DMS53 treated with DMSO at 0.1 percent for 48 hours (cell line): Measurements from ENCODE around the gene RHEX.
"Not testable (repeated sequence)": the region's sequence is repeated elsewhere in the genome, so short reads cannot be mapped to it uniquely, and the experiment has no call there.

Source experiments
- DNase-seq: peaks from one replicate; lab custom pipeline; 2025; ENCODE audit not compliant: unreplicated experiment; lab: John Stamatoyannopoulos, UW

RHEX gene, protein sequence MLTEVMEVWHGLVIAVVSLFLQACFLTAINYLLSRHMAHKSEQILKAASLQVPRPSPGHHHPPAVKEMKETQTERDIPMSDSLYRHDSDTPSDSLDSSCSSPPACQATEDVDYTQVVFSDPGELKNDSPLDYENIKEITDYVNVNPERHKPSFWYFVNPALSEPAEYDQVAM

DNA sequence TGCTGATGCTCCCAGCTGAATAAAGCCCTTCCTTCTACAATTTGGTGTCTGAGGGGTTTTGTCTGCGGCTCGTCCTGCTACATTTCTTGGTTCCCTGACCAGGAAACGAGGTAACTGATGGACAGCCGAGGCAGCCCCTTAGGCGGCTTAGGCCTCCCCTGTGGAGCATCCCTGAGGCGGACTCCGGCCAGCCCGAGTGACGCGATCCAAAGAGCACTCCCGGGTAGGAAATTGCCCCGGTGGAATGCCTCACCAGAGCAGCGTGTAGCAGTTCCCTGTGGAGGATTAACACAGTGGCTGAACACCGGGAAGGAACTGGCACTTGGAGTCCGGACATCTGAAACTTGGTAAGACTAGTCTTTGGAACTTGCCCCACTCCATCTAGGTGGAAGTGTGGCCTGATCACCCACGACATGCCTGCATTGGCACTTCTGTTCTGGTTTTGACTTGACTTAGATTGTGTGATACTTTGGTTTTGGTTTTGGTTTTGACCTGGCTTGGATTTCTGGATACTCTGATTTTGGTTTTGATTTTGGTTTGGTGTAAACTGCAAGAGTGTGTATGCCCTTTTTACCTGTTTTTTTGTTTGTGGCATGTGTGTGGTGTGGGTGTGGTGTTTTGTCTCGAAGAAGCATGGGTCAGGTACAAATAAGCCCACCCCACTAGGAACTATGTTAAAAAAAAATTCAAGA, at the start of gene RHEX:
Gene RHEX, plus strand, starts transcription at position 255 of the 692 bp plus-strand sequence. CDS start 44,656 bp downstream, outside the sequence.
- DNase-seq, result not testable (repeated sequence)

DNA sequence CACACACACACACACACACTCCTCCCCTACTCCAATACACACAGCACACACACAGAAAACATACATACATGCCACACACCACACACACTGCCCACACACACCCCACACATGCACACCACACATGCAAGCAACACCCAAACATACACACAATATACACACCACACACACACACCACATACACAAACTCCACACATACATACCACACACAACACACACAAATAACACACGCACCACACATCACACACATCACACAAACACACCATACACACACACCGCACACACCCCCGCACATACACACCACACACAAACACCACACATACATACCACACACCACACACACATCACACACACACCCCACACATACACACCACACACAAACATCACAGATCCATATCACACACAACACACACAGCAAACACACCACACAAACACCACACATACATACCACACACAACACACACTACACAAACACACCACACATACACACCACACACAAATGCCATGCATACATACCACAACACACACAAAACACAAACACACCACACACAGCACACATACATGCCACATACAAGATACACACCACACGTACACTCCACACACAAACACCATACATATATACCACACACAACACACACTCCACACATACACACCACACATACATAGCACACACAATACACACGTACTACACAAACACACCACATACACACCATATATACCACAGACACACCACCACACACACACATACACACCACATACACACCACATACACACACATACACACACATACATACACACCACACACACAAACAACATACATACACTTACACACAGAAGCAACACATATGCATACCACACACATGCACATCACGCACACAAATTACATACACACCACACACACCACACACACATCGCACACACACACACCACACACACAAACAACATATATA, 48.8 kb upstream of the RHEX start:
- no peak for DNase-seq

DNA sequence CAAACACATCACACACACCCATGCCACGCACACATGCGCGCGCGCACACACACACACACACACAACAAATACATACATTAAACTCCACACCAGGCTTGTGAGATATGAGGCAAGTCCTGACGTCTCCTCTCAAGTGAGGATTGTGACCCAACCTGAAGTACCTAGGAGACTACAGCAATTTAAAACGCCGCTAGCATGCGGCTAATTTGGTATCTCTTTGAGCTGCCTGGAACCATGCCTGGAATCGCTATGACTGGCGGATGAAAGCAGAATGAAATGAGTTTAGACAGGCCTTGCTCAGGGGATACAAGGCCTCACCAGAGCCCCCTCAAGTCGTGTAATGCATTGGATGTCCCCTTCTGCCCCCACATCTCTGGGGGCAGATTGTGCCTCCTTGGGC, 48.1 kb upstream of the RHEX start:
- DNase-seq, result no peak

DNA sequence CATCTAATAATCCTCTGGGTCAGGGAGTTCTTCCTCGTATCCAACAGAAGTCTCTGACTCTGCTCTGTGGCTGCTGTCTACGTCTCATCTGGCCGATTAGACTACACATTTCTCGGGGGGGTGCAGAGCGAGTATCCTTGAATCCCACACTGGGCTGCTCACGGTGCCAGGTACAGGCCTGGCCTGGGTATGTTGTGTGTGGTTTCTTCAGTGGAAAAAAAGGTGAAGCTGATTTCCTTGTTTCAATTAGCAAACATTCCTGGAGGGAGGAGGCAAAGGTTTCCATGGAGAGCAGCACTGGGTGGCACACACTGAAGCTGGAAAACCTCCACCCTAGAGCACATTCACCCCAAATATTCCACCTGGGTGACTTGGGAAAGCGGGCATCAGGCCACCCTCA, 47.7 kb upstream of the RHEX start:
- no peak for DNase-seq

DNA sequence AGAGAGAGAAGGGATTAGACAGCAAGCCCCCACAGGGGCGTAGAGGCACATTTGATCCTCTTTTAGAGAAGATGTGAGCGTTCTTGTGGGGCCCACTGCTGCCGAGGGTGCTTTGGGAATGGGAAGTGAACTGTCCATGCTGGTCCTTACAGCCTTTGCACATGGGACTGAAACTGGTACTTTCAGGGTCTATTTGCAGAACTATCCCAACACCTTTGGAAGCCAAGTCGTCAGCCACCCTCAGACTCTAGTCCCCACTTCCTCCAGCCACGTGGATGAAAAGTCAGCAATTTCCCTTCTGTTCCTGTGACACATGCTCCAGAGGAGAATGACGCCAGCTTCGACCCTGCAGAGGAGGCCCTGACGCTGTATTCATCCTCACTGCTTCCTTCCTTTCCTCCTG, 47.2 kb upstream of the RHEX start:
- DNase-seq, result no peak

DNA sequence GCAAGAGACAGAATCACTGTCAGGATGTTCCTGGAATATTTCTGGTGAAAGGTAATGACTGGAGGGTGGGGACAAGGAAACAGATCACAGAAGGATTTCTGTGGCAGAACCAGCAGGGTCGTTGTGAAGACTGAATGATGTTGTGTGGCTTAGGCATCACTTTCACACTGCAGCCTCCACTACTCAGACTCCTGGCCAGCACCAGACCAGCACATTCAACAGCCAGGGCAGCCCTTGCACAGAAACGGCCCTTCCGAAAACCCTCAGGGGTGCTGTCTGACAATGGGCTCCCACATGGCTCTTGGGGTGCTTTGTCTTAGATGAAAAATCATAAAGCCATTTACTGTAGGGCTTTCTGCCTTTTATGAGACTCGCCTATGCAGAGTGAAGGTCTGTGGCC, 46.0 kb upstream of the RHEX start:
- no peak for DNase-seq

DNA sequence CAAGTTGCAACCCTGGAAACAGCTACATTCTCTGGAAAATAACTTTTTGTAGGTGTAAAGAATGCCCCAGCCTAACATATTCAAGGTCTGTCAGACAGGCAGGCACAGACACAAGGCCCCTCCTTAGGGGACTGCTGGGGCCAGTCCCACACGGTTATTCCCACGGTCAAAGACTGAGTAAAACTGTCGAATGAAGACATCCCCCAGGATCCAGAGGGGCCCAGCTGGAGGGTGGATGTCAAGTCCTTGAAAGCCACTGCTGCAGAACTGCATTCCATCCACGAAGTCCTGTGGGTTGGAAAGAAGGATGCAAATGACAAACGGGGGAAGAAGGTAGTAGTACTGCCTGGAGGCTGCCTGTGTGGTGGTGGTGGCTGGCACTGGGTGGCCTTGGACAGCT, 42.9 kb upstream of the RHEX start:
- no peak for DNase-seq

DNA sequence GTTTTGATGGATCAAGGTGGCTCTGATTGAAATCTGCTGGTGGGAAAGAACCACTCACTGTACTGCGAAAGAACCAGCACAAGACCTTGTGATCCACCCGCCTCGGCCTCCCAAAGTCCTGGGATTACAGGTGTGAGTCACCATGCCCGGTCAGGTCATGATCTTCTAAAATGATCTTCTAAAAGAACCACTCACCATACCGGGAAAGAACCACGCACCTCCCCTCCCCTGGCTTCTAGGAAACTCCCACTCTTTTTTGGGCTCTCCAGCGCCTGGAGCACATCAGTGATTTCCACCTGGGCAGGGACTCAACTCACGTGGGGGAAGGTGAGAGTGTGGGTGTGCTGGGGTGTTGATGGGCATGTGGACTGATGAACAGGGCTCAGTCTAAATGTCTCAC, 41.9 kb upstream of the RHEX start:
- DNase-seq, result no peak

DNA sequence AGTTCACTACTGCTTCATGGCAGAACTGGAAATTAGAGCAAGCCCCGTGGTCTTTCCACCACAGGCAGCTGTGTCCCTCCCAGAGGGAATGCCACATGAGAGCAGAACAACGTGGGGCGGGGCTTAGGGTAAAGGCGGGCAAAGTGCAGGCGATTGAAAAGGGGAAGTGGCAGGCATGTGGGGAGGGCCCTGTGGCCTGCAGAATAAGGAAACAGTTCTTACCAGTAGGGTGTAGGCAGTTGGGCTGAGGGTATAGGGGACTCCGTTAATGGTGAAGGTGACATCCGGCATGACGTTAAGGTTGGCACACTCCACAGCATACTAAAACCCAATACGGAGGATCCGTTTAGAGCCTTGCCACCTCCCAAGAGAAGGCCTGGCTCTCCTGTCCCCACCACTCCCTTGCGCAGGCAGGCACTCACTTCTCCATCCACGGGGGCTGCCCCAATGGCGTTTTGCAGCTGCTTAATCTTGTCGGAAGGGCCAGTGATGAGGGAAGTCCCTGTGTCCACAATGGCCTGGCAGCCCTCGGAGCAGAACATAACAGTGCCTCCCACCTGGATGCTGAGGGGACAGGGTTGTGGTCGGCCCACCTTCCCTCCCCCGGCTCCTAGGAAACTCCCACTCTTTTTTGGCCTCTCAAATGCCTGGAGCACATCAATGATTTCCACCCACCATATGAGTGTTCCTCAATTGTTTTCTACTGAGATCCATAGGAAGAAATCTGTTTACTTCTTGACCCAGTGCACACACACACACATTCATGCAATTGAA, 40.7 kb upstream of the RHEX start:
- no peak for DNase-seq

DNA sequence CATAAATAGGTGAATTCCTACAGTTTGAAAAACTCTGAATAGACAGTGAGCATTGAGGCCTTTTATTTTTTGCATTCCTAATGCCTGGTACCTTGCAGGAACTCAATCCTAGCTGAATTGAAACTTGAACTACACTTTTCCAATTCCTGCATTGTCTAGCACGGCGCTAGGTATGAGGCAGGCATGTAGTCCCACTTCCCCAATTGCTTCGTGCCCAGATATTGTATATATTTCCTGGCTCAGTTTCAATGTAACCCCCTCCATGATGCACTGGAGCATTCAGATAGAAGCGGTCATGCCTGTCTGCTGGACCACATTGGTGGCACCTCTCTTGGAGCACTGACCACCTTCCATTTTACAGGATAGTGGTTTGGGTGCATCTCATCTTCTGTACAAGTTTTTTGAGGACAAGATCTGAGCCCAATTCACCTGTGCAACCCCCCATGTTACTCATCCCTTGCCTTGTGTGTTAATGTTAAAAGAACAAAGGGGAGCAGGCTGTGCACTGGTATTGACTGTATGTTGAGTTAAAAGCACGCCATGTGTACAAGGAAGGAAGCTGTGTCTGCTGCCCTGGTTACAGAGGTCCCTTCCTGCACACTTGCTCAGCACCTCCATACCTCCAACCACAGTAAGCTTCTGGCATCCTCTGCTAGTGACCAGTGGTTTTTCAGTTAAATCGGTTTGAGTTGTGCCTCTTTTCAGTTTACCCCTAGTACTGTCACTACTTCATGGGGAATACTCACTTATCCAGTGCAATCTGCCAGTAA, 39.8 kb upstream of the RHEX start:
- DNase-seq, result no peak

DNA sequence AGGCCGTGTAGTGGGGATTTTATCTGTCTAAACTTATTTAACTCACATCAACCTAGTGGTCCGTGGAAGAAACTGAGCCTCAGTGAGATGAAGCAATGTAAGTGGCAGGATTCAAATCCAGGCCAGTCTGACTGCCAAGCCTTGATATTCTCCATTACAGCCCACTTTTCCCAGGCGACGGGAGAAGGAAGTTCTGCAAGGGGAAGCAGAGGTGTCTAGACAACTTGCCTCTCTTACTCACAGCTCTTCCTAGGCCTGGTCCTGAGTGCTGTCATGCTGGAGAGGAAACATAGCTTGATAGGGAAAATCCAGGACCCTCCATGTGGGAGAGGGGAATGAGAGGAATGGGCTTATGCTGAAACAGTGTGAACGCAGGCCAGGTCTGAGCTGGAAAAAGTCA, 38.4 kb upstream of the RHEX start:
- DNase-seq, result no peak

DNA sequence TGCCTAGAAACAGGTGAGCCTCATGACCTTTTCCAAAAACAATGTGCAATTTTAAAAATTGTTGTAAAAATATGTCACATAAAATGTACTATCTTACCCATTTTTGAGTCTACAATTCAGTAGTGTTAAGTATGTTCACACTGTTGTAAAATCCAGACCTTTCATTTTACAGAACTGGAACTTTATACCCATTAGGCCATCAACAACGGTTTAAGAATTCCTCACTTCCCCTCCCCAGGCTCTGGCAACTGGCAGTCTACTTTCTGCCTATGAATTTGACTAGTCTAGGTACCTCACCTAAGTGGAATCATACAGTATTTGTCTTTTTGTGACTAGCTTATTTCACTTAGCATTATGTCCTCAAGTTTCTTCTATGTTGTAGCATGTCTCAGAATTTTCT, 37.9 kb upstream of the RHEX start:
- DNase-seq, result no peak

DNA sequence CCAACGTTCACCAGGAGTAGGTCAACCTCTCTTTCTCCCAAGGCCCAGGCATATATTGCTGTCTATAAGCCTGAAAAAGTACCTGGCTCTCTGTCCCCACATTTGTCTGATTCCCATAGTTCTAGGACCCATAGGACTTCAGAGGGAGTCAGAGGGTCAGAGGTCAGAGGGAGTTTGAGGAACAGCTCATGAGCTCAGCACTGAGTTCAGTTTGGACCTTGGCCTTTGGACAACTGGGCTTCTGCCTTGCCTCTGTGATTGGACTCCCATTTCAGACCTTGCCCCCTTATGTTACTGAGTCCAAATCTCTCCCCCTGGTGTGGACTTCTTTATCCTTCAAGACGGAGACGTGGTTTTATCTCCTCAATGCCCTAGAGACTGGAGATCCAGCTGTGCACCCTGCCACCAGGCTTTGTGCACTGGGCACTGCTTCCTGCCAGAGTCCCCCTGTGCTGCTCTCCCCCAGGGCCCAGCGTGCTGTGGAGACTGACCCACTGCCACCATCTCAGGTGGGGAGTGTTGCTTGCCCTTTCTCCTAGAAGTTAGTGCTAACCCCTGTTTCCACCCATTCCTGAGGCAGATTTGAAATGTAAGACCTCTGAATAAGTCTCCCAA, 32.5 kb upstream of the RHEX start:
- no peak for DNase-seq

DNA sequence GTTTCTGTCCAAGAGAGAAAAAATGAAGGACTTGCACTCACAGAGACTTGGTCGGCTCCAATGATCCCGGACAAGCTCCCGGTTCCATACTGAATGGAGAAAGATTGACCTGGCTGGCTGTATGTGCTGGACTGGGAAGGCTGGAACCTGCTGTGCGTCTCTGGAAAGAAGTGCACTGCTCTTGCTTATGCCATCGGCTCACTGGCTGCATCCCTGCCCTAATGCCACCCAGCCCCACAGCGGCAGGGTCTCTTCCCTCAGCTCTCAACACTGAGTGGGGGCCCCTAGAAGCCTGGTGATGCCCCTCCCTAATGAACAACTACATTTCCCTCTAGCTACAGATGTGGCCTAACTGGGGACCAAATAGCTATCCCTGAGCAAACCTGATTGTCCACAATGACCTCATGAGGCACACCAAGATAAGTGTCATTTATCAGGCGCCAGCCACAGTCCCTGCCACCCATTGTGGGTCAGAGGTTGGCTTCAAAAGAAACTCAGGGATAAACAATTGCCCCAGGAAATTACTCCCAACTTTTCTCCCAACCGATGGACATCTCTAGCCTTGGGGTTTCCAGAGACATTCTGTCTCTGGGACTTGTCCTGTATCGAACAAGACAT, 31.9 kb upstream of the RHEX start:
- no peak for DNase-seq

DNA sequence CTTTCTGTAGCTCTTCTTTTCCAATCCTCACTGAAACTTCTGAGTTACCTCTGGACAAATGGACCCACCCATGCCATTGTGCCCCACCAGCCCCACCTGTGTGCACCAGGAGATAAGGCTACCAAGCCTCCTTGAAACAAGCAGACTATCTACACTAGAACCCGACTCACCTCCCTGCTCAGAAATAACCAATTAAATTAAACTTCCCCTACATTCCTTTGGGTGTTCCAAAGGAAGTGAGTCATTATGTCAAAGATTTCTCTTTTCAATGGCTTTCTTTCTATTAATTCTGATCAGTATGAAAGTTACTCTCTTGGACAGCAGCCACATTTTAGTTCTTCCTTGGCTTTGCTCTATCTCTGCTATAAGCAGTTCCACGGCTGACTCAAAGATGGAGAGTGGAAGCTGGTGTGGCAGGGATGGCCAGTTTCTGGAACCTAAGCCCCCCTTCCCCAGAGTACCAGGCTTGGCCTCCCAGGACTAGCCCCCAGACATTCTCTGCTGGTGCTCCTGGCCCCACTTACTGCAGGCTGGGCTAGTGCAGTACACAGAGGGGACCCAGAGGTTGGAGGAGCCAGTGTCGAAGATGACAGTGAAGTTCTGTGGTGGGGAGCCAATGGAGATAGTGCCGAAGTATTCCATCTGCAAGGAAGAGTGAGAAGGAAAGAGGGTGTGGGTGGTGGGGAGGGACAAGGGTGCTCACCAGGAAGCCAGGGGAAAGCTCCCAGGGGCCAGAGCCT, 31.2 kb upstream of the RHEX start:
- no peak for DNase-seq

DNA sequence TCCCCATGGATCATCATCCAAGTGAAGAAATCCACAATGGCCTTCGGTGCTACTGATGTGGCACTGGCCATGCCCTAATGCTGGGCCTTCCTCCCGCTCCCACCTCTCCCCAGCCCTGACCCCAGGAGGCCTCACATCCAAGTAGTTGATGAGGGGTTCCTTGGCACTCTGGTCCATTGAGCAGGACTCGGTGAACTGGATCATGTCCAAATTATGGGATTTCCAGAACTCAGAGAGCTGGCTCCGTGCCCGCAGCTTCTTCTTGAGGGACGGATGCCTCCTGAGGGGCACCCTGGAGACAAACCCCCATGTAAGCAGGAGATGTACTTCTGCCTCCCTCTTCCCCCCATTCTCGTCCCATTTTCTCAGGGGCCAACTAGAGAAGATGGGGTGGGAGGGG, 30.2 kb upstream of the RHEX start:
- DNase-seq, result no peak

DNA sequence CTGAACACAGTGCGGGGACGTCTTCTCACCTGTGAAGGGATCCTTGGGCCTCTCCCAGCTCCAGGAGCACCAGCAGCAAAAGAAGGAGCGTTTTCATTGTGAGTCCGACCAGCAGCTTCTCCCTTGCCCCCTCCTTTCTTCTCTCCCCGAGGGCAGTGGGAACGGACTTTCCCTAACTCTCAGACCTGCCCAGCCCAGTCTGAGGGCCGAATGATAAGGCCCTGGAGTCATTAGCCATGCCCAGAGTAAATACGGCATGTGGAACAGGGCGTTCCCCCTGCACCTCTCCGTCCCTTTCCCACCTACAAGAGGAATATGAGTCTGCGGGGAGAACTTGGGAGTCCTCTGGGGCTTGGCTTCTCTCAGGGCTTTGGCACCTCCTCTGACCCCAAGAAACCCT, 29.3 kb upstream of the RHEX start, which contains the start of gene CTSE:
Gene CTSE, minus strand, starts transcription at position 201 of the 400 bp plus-strand sequence. Its CDS starts 104 bp downstream, at position 97.
- no peak for DNase-seq

DNA sequence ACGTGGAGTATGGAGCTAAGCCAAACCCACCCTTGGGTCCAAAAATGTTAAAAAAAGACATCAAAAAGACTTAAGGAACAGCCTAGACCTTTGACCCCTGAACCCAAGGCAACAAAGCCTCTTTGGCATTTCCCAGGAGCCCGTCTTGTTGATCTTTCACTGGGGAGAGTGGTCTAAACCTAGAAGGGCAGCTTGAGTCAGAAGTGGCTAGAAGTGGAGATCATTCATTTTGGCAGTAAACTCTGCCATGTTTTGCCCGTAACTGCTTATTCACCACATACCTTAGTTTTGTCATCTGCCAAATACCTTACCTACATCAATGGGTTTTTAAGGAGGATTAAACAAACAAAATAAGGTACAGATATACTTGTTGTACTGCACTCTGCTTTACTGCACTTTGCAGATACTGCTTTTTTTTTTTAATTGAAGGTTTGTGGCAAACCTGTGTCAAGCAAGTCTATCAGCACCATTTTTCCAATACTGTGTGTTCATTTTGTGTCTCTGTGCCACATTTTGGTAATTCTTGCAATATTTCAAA, 27.6 kb upstream of the RHEX start:
- DNase-seq, result no peak

DNA sequence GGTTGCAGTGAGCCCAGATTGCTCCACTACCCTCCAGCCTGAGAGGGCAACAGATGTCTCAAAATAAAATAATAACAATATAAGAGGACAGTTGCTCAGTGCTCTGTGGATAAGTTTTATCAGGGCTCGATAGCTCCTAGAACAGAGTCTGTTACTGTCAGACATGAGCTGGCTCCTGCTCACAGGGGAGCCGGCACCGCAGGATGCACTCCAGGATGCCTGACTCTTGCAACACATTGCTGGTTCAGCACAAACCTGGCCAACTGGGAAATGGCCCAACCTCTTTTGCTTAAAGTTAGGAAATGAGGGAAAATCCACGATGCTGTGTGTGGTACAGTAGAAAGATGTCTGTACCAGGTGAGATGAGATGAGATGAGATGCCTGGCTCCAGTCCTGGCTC, 23.5 kb upstream of the RHEX start:
- no peak for DNase-seq
